Parathyroid adenoma (tissue), 2 donors: Measurements from ENCODE around the gene PMM2.

ENCODE experiments used
- H2AFZ ChIP-seq: fragments of 300-600 bp; sonication (generic); one replicate; pipeline ENCODE4 v1.7.0; 2017; ENCODE audit warnings: antibody characterized with exemption, mild to moderate bottlenecking
- H3K27ac ChIP-seq: fragments of 300-600 bp; sonication (generic); one replicate; pipeline ENCODE4 v1.7.0; 2017
- H3K27me3 ChIP-seq: fragments of 300-600 bp; sonication (generic); one replicate; pipeline ENCODE4 v1.7.0; 2017; ENCODE audit warnings: low read length; ENCODE audit not compliant: control insufficient read depth, insufficient read depth
- H3K36me3 ChIP-seq: fragments of 300-600 bp; sonication (generic); one replicate; pipeline ENCODE4 v1.7.0; 2017; ENCODE audit warnings: low read length; ENCODE audit not compliant: control insufficient read depth, insufficient read depth
- H3K4me1 ChIP-seq: fragments of 300-600 bp; sonication (generic); one replicate; pipeline ENCODE4 v1.7.0; 2017; ENCODE audit warnings: control low read depth
- H3K4me2 ChIP-seq: fragments of 300-600 bp; sonication (generic); one replicate; pipeline ENCODE4 v1.7.0; 2017; ENCODE audit warnings: low read length
- H3K4me3 ChIP-seq: fragments of 300-600 bp; sonication (generic); one replicate; pipeline ENCODE4 v1.7.0; 2017; ENCODE audit warnings: low read depth, low read length
- H3K79me2 ChIP-seq: fragments of 300-600 bp; sonication (generic); one replicate; pipeline ENCODE4 v1.7.0; 2017; ENCODE audit warnings: control low read depth
- H3K9ac ChIP-seq: fragments of 300-600 bp; sonication (generic); one replicate; pipeline ENCODE4 v1.7.0; 2017; ENCODE audit warnings: mild to moderate bottlenecking
- H3K9me3 ChIP-seq: fragments of 300-600 bp; sonication (generic); one replicate; pipeline ENCODE4 v1.7.0; 2017; ENCODE audit warnings: low read length; ENCODE audit not compliant: control insufficient read depth
- CTCF ChIP-seq: fragments of 300-600 bp; sonication (generic); IDR thresholded peaks from one replicate; pipeline ENCODE4 v1.7.0; 2017; ENCODE audit warnings: antibody characterized with exemption, mild to moderate bottlenecking
- donor health status: primary hyperparathyroidism.

Gene PMM2

GRCh38 chr16:8806272-8806983 lies 8.8 kb downstream of the PMM2 start:
- no peaks in the 10 kb centered on the region for H3K27me3 ChIP-seq
- no peak overlapping the region for H2AFZ ChIP-seq
- no peak overlapping the region for H3K4me3 ChIP-seq
- no peak for TF ChIP-seq CTCF
- no peaks in the 10 kb centered on the region for H3K79me2 ChIP-seq
- H3K4me2 ChIP-seq, result no peak overlapping the region
- H3K9ac ChIP-seq, result no peak overlapping the region
- no peak overlapping the region for H3K27ac ChIP-seq
- H3K36me3 ChIP-seq, result no peaks in the 10 kb centered on the region
- no peaks in the 10 kb centered on the region for H3K4me1 ChIP-seq
- no peaks in the 10 kb centered on the region for H3K9me3 ChIP-seq

GRCh38 chr16:8807189-8807588 lies 9.6 kb downstream of the PMM2 start:
- Histone ChIP-seq H2AFZ (no peak overlapping the region), H3K4me1 (no peaks in the 10 kb centered on the region), H3K9ac (no peak overlapping the region), H3K4me2 (no peak overlapping the region), H3K27ac (no peak overlapping the region), H3K9me3 (no peaks in the 10 kb centered on the region), H3K4me3 (no peak overlapping the region), H3K27me3 (no peaks in the 10 kb centered on the region), H3K79me2 (peaks cover 2% of the 10 kb centered on the region), H3K36me3 (no peaks in the 10 kb centered on the region)
- TF ChIP-seq CTCF, result no peak

- Histone ChIP-seq H3K27me3 (no peaks in the 10 kb centered on the region), H3K36me3 (no peaks in the 10 kb centered on the region), H3K27ac (no peak overlapping the region), H3K9me3 (no peaks in the 10 kb centered on the region), H3K79me2 (peaks cover 8% of the 10 kb centered on the region), H3K4me3 (no peak overlapping the region), H2AFZ (no peak overlapping the region), H3K4me2 (no peak overlapping the region), H3K9ac (no peak overlapping the region), H3K4me1 (no peaks in the 10 kb centered on the region)
- TF ChIP-seq CTCF, result no peak
Observed at GRCh38 chr16:8808009-8808408, 10.4 kb downstream of the PMM2 start.

- no peaks in the 10 kb centered on the region for H3K9me3 ChIP-seq
- H3K4me2 ChIP-seq, result no peak overlapping the region
- no peak for TF ChIP-seq CTCF
- H3K36me3 ChIP-seq, result no peaks in the 10 kb centered on the region
- H2AFZ ChIP-seq, result no peak overlapping the region
- peaks cover 12% of the 10 kb centered on the region for H3K79me2 ChIP-seq
- no peaks in the 10 kb centered on the region for H3K27me3 ChIP-seq
- no peak overlapping the region for H3K9ac ChIP-seq
- H3K4me3 ChIP-seq, result no peak overlapping the region
- no peaks in the 10 kb centered on the region for H3K4me1 ChIP-seq
- no peak overlapping the region for H3K27ac ChIP-seq
Observed at GRCh38 chr16:8808613-8809353, 11.1 kb downstream of the PMM2 start.
